Measurements from ENCODE around the gene ANKRD35.

DNA sequence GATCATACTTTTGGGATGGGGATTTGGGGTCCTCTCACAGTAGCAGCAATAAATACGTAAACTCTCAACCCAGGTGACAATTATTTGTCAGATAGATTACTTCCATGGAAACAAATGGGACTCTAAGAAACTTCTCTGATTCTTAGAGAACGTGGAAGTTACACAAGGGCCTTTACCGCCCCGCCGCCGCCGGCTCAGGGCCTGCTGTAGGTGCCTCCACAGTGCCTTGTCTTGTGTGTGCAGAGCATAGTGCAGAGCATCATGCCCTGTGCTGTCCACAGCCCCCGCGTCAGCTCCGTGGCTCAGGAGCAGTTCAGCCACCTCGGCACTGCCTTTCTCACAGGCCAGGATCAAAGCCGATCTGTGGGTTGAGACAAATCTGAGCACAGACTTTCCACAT lies 11.0 kb downstream of the ANKRD35 start:
- TF ChIP-seq, protein P1, sequence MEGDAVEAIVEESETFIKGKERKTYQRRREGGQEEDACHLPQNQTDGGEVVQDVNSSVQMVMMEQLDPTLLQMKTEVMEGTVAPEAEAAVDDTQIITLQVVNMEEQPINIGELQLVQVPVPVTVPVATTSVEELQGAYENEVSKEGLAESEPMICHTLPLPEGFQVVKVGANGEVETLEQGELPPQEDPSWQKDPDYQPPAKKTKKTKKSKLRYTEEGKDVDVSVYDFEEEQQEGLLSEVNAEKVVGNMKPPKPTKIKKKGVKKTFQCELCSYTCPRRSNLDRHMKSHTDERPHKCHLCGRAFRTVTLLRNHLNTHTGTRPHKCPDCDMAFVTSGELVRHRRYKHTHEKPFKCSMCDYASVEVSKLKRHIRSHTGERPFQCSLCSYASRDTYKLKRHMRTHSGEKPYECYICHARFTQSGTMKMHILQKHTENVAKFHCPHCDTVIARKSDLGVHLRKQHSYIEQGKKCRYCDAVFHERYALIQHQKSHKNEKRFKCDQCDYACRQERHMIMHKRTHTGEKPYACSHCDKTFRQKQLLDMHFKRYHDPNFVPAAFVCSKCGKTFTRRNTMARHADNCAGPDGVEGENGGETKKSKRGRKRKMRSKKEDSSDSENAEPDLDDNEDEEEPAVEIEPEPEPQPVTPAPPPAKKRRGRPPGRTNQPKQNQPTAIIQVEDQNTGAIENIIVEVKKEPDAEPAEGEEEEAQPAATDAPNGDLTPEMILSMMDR (IDR thresholded peaks at IDR 0.05) = no peak
- no peak for TF ChIP-seq POLR2A (IDR thresholded peaks at IDR 0.05)

All from adrenal gland (tissue), 5 donors.